GM21619 (cell line): ENCODE measurements around the gene RIC8B.
A peak's percentile ranks its signal among the peaks of the same experiment; 100 is the strongest.

ENCODE experiments used
- ATAC-seq: cut with Tn5 transposase; IDR thresholded peaks from one replicate; pipeline ENCODE4 v1.9.1; 2021; ENCODE audit not compliant: unreplicated experiment

Gene RIC8B

GRCh38 chr12:106758349-106759110, 16.0 kb upstream of the RIC8B start:
- no peak for ATAC-seq

- ATAC-seq, result no peak
Measured at GRCh38 chr12:106759526-106760183, 14.8 kb upstream of the RIC8B start.

- ATAC-seq, result peak; percentile 99
Measured at GRCh38 chr12:106760184-106760531, 14.3 kb upstream of the RIC8B start.

GRCh38 chr12:106764220-106764619, 10.3 kb upstream of the RIC8B start:
- ATAC-seq, result no peak

- ATAC-seq, result no peak
Measured at GRCh38 chr12:106764738-106765137, 9.7 kb upstream of the RIC8B start.

- no peak for ATAC-seq
Measured at GRCh38 chr12:106766393-106766826, 8.1 kb upstream of the RIC8B start.

GRCh38 chr12:106767206-106767605, 7.3 kb upstream of the RIC8B start:
- no peak for ATAC-seq

GRCh38 chr12:106767954-106768822, 6.3 kb upstream of the RIC8B start:
- no peak for ATAC-seq

GRCh38 chr12:106769078-106769477, 5.4 kb upstream of the RIC8B start:
- no peak for ATAC-seq

- ATAC-seq, result no peak
Measured at GRCh38 chr12:106769546-106769945, 4.9 kb upstream of the RIC8B start.

GRCh38 chr12:106771425-106771824, 3.1 kb upstream of the RIC8B start:
- no peak for ATAC-seq

GRCh38 chr12:106773286-106774004, 1.0 kb upstream of the RIC8B start:
- ATAC-seq, result no peak

- ATAC-seq, result no peak
Measured at GRCh38 chr12:106774808-106775524, 484 bp downstream of the RIC8B start.

GRCh38 chr12:106776897-106777296, 2.4 kb downstream of the RIC8B start:
- no peak for ATAC-seq

GRCh38 chr12:106780010-106780631, 5.6 kb downstream of the RIC8B start:
- no peak for ATAC-seq

GRCh38 chr12:106782619-106783018, 8.1 kb downstream of the RIC8B start:
- no peak for ATAC-seq

- no peak for ATAC-seq
Measured at GRCh38 chr12:106783515-106783914, 9.0 kb downstream of the RIC8B start.

- no peak for ATAC-seq
Measured at GRCh38 chr12:106790020-106790419, 15.5 kb downstream of the RIC8B start.

GRCh38 chr12:106791531-106791930, 17.0 kb downstream of the RIC8B start:
- ATAC-seq, result no peak

- no peak for ATAC-seq
Measured at GRCh38 chr12:106794369-106794768, 19.9 kb downstream of the RIC8B start.
